Prostate gland (tissue), 2 donors: ENCODE measurements around the gene AACS.

Source experiments
- POLR2A ChIP-seq: fragments of 450-650 bp; IDR thresholded peaks from one replicate; pipeline ENCODE4 v1.6.1; 2016; ENCODE audit warnings: antibody characterized with exemption, mild to moderate bottlenecking
- TF ChIP-seq, protein P1 (sequence below), 4 experiments: fragments of 200-600 bp in 2 of 4; fragments of 450-650 bp in 2 of 4; sonication (generic) in 2 of 4; IDR thresholded peaks; 1 replicate in 3 of 4; 2 replicates in 1 of 4; pipeline ENCODE4 v1.5.1; 2016 to 2019; ENCODE audit warnings: antibody characterized with exemption in 4 of 4, mild to moderate bottlenecking in 2 of 4, moderate library complexity in 2 of 4

DNA sequence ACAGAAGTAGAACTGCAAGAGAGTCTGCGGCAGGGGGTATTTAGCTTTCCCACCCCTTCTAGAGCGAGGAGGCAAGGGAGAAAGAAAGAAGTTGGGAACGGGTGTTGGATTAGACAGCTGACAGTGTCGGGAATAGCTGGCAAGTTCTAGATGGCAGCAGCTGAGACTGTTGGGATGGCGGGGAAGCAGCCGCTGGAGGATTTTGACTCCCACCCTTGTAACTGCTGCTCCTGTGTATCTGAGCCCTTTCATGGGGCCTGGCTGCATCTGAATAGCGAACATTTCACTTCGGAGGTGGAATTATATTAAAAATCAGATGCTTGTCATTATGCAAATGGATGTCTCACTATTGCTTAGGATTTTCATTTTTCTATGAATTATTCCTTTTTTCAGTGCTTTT lies 104.6 kb downstream of the AACS start:
- no peak for TF ChIP-seq POLR2A
- TF ChIP-seq, protein P1, sequence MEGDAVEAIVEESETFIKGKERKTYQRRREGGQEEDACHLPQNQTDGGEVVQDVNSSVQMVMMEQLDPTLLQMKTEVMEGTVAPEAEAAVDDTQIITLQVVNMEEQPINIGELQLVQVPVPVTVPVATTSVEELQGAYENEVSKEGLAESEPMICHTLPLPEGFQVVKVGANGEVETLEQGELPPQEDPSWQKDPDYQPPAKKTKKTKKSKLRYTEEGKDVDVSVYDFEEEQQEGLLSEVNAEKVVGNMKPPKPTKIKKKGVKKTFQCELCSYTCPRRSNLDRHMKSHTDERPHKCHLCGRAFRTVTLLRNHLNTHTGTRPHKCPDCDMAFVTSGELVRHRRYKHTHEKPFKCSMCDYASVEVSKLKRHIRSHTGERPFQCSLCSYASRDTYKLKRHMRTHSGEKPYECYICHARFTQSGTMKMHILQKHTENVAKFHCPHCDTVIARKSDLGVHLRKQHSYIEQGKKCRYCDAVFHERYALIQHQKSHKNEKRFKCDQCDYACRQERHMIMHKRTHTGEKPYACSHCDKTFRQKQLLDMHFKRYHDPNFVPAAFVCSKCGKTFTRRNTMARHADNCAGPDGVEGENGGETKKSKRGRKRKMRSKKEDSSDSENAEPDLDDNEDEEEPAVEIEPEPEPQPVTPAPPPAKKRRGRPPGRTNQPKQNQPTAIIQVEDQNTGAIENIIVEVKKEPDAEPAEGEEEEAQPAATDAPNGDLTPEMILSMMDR (IDR thresholded peaks at IDR 0.05), result no peak
